ENCODE results near the gene TMEM183A. TPM values are rescaled to one million over a fixed set of nuclear protein-coding genes. Genes with fewer than 3 reads are reported as not detected.

Gene TMEM183A
- total and polyA plus RNA-seq, 9 of the 15 experiments (the other 6 are each of a cell fraction or from before 2014, with no cell fraction given): 23.4 to 190 (median 124) TPM

DNA sequence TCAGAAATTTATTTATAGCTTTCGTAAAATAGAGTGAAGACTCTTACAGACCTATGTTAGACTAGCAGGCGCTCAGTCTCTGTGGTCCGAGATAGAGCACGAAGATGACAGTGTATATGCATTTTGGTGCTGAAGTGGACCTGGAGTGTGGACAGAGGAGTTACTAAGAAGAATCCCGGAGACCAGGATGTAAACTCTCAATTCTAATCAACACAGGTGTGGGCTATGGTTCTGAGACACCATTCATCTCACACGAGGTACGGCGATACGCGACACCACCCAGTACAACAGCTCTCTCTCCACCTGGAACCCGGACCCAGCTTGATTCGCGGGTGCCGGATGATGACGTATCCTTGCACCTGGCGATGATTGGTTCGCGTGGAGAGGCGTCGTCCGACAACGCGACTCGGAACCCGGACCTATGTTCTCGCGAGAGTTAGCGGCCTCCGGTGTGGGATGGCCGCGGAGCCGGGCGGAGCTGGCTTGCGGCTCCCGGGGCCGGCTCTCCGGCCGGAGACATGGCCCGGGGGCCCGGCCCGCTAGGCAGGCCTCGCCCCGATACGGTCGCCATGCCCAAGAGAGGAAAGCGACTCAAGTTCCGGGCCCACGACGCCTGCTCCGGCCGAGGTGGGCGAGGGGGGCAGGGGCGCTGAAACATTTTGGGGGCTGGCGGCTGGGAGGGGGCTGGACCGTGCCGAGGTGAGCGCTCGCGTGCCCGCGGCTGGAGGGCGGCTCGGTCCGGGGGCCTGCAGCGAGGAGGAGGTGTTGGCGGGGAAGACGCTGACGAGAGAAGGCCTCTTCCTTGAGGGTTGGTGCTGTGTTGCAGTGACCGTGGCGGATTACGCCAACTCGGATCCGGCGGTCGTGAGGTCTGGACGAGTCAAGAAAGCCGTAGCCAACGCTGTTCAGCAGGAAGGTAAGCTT is at the start of gene TMEM183A (continued):
- TF ChIP-seq, protein P1, sequence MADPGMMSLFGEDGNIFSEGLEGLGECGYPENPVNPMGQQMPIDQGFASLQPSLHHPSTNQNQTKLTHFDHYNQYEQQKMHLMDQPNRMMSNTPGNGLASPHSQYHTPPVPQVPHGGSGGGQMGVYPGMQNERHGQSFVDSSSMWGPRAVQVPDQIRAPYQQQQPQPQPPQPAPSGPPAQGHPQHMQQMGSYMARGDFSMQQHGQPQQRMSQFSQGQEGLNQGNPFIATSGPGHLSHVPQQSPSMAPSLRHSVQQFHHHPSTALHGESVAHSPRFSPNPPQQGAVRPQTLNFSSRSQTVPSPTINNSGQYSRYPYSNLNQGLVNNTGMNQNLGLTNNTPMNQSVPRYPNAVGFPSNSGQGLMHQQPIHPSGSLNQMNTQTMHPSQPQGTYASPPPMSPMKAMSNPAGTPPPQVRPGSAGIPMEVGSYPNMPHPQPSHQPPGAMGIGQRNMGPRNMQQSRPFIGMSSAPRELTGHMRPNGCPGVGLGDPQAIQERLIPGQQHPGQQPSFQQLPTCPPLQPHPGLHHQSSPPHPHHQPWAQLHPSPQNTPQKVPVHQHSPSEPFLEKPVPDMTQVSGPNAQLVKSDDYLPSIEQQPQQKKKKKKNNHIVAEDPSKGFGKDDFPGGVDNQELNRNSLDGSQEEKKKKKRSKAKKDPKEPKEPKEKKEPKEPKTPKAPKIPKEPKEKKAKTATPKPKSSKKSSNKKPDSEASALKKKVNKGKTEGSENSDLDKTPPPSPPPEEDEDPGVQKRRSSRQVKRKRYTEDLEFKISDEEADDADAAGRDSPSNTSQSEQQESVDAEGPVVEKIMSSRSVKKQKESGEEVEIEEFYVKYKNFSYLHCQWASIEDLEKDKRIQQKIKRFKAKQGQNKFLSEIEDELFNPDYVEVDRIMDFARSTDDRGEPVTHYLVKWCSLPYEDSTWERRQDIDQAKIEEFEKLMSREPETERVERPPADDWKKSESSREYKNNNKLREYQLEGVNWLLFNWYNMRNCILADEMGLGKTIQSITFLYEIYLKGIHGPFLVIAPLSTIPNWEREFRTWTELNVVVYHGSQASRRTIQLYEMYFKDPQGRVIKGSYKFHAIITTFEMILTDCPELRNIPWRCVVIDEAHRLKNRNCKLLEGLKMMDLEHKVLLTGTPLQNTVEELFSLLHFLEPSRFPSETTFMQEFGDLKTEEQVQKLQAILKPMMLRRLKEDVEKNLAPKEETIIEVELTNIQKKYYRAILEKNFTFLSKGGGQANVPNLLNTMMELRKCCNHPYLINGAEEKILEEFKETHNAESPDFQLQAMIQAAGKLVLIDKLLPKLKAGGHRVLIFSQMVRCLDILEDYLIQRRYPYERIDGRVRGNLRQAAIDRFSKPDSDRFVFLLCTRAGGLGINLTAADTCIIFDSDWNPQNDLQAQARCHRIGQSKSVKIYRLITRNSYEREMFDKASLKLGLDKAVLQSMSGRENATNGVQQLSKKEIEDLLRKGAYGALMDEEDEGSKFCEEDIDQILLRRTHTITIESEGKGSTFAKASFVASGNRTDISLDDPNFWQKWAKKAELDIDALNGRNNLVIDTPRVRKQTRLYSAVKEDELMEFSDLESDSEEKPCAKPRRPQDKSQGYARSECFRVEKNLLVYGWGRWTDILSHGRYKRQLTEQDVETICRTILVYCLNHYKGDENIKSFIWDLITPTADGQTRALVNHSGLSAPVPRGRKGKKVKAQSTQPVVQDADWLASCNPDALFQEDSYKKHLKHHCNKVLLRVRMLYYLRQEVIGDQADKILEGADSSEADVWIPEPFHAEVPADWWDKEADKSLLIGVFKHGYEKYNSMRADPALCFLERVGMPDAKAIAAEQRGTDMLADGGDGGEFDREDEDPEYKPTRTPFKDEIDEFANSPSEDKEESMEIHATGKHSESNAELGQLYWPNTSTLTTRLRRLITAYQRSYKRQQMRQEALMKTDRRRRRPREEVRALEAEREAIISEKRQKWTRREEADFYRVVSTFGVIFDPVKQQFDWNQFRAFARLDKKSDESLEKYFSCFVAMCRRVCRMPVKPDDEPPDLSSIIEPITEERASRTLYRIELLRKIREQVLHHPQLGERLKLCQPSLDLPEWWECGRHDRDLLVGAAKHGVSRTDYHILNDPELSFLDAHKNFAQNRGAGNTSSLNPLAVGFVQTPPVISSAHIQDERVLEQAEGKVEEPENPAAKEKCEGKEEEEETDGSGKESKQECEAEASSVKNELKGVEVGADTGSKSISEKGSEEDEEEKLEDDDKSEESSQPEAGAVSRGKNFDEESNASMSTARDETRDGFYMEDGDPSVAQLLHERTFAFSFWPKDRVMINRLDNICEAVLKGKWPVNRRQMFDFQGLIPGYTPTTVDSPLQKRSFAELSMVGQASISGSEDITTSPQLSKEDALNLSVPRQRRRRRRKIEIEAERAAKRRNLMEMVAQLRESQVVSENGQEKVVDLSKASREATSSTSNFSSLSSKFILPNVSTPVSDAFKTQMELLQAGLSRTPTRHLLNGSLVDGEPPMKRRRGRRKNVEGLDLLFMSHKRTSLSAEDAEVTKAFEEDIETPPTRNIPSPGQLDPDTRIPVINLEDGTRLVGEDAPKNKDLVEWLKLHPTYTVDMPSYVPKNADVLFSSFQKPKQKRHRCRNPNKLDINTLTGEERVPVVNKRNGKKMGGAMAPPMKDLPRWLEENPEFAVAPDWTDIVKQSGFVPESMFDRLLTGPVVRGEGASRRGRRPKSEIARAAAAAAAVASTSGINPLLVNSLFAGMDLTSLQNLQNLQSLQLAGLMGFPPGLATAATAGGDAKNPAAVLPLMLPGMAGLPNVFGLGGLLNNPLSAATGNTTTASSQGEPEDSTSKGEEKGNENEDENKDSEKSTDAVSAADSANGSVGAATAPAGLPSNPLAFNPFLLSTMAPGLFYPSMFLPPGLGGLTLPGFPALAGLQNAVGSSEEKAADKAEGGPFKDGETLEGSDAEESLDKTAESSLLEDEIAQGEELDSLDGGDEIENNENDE (IDR thresholded peaks at IDR 0.05; ENCODE audit: low read depth, low read length): no peak
- TF ChIP-seq BRD9 (IDR thresholded peaks at IDR 0.05; ENCODE audit: low read depth, partially characterized antibody) (peak; percentile 80), SREBF2 (CRISPR knock-in tag; IDR thresholded peaks at IDR 0.05) (no peak), TBP (optimal IDR thresholded peaks at IDR 0.05; ENCODE audit: low read depth, low read length) (peak; percentile 94), MTA3 (IDR thresholded peaks at IDR 0.05; ENCODE audit: borderline replicate concordance) (peak; percentile 73; the same call in 1 of the 2 replicates), ETV1 (tag; conservative IDR thresholded peaks at IDR 0.05; ENCODE audit: low read depth) (0 out of 2 replicates have a peak, but pooled peaks have one; percentile 3), HLTF (IDR thresholded peaks at IDR 0.05) (no peak), E2F3 (CRISPR knock-in tag; IDR thresholded peaks at IDR 0.05) (no peak), ZNF347 (CRISPR knock-in tag; IDR thresholded peaks at IDR 0.05; ENCODE audit: low read depth) (no peak), ZNF830 (CRISPR knock-in tag; IDR thresholded peaks at IDR 0.05) (0 out of 2 replicates have a peak, but pooled peaks have one; percentile 6), ZBTB8A (IDR thresholded peaks at IDR 0.05; ENCODE audit: partially characterized antibody) (no peak), WHSC1 (IDR thresholded peaks at IDR 0.05; ENCODE audit: low read length) (no peak), ERF (CRISPR knock-in tag; IDR thresholded peaks at IDR 0.05) (0 out of 2 replicates have a peak, but pooled peaks have one; percentile 62), DNMT1 (IDR thresholded peaks at IDR 0.05) (no peak), ZBTB7A (IDR thresholded peaks at IDR 0.05; ENCODE audit: borderline replicate concordance, control insufficient read depth, low read depth, low read length) (peak; percentile 60; the same call in 1 of the 2 replicates), PCBP1 (IDR thresholded peaks at IDR 0.05; ENCODE audit: low read depth, low read length, poor library complexity, severe bottlenecking) (no peak), TCF3 (CRISPR knock-in tag; IDR thresholded peaks at IDR 0.05) (no peak; the same call in none of the 2 replicates), ZNF707 (CRISPR knock-in tag; conservative IDR thresholded peaks at IDR 0.05) (peak; percentile 16; the same call in 1 of the 2 replicates)
